H1 (cell line): ENCODE data around the gene MRPS34.

ENCODE experiments used
- BRCA1 ChIP-seq: IDR thresholded peaks from 2 replicates; pipeline ENCODE4 v1.6.1; 2012; ENCODE audit warnings: low read depth, low read length, improper control_type of control experiment
- CEBPB ChIP-seq: IDR thresholded peaks from 2 replicates; pipeline ENCODE4 v1.6.1; 2012; ENCODE audit warnings: low read depth, low read length
- CTCF ChIP-seq, 3 experiments: IDR thresholded peaks; 1 replicate in 2 of 3; 2 replicates in 1 of 3; pipeline versions ENCODE4 v1.5.1 to v1.6.1; 2011; ENCODE audit warnings: low read length in 3 of 3, mild to moderate bottlenecking in 3 of 3, inconsistent platforms in 2 of 3, low read depth in 1 of 3, moderate library complexity in 1 of 3; ENCODE audit not compliant: insufficient read depth in 1 of 3; ENCODE audit errors: control extremely low read depth in 1 of 3
- EP300 ChIP-seq, 2 experiments: IDR thresholded peaks; 1 replicate in 1 of 2; 2 replicates in 1 of 2; pipeline ENCODE4 v1.6.1; 2011 to 2012; ENCODE audit warnings: low read depth in 2 of 2, low read length in 2 of 2, mild to moderate bottlenecking in 2 of 2, borderline replicate concordance in 1 of 2, inconsistent platforms in 1 of 2, moderate library complexity in 1 of 2
- FOSL1 ChIP-seq: IDR thresholded peaks from 2 replicates; pipeline ENCODE4 v1.6.1; 2011; ENCODE audit warnings: mild to moderate bottlenecking, low read depth, low read length, moderate library complexity; ENCODE audit not compliant: insufficient read depth
- KDM1A ChIP-seq: fragments of 200-600, 300-600 bp; sonication (generic); IDR thresholded peaks from 2 replicates; pipeline ENCODE4 v1.7.1; 2016; ENCODE audit warnings: mild to moderate bottlenecking, low read length, borderline replicate concordance
- POLR2AphosphoS5 ChIP-seq: IDR thresholded peaks from 2 replicates; pipeline ENCODE4 v1.6.1; 2011; ENCODE audit warnings: low read depth, low read length
- TAF1 ChIP-seq: IDR thresholded peaks from 2 replicates; pipeline ENCODE4 v1.6.1; 2011; ENCODE audit warnings: mild to moderate bottlenecking, low read depth, low read length
- TBP ChIP-seq: IDR thresholded peaks from 2 replicates; pipeline ENCODE4 v1.6.1; 2011; ENCODE audit warnings: low read depth, low read length, improper control_type of control experiment

GRCh38 chr16:1734123-1734522 lies 38.8 kb downstream of the MRPS34 start:
- TF ChIP-seq TBP, result no peak
- no peak for TF ChIP-seq KDM1A
- no peak for TF ChIP-seq FOSL1
- TF ChIP-seq TAF1, result no peak
- no peak for TF ChIP-seq CEBPB
- TF ChIP-seq EP300 (IDR thresholded peaks at IDR 0.05; ENCODE audit: borderline replicate concordance in 1 of 2, low read depth in 2 of 2, low read length in 2 of 2), result no peak
- TF ChIP-seq CTCF (IDR thresholded peaks at IDR 0.05; ENCODE audit: control extremely low read depth in 1 of 3, insufficient read depth in 1 of 3, low read depth in 1 of 3, low read length in 3 of 3), result no peak
- no peak for TF ChIP-seq POLR2AphosphoS5
- no peak for TF ChIP-seq BRCA1
